ENCODE measurements around the gene SPACA7. TPM values are rescaled to one million over a fixed set of nuclear protein-coding genes. Genes with fewer than 3 reads are reported as not detected.

The SPACA7 gene
- total RNA-seq, 1 experiment from 2014 or later, result not detected

GRCh38 chr13:112466132-112467058 lies 90.2 kb downstream of the SPACA7 start:
- H3K9me3 Mint-ChIP-seq, result peaks cover 5 to 6% of the 10 kb centered on the region in 2 experiments; a peak in 2 of 5 replicates
- Histone ChIP-seq H3K18ac (ENCODE audit: insufficient read length, low read depth, low read length) (no peak overlapping the region), H2BK20ac (ENCODE audit: low read depth, low read length, poor library complexity, severe bottlenecking) (no peak overlapping the region), H3K23me2 (ENCODE audit: insufficient read length, low read depth, low read length, poor library complexity, severe bottlenecking) (no peaks in the 10 kb centered on the region), H3K4me2 (ENCODE audit: insufficient read depth, insufficient read length, low read length) (no peak overlapping the region), H3K56ac (ENCODE audit: insufficient read length, low read depth, low read length) (no peak overlapping the region), H2BK15ac (ENCODE audit: low read depth, low read length) (no peak overlapping the region), H3K9ac (ENCODE audit: extremely low read depth, insufficient read length, low read length) (no peak overlapping the region), H2AFZ (ENCODE audit: low read length) (no peak overlapping the region), H4K91ac (ENCODE audit: insufficient read length, low read depth, low read length) (no peak overlapping the region), H3K27me3 (ENCODE audit: insufficient read depth, low read length) (no peaks in the 10 kb centered on the region), H4K8ac (replicated peaks; ENCODE audit: insufficient read length, low read depth, low read length) (no peak overlapping the region), H3K79me1 (ENCODE audit: insufficient read depth, low read depth, low read length, poor library complexity, severe bottlenecking) (no peaks in the 10 kb centered on the region), H3K4ac (ENCODE audit: low read depth, low read length) (no peak overlapping the region), H2BK5ac (ENCODE audit: insufficient read length, low read length) (no peak overlapping the region), H3K23ac (ENCODE audit: insufficient read length, low read depth, low read length) (no peak overlapping the region), H4K5ac (ENCODE audit: insufficient read length, low read depth, low read length) (no peak overlapping the region), H3T11ph (ENCODE audit: low read length) (no peak overlapping the region), H3K14ac (ENCODE audit: insufficient read depth, low read length) (no peak overlapping the region), H3K9me3 (ENCODE audit: control insufficient read depth, low read depth, low read length) (no peaks in the 10 kb centered on the region), H3K4me1 (ENCODE audit: insufficient read depth, low read length) (no peaks in the 10 kb centered on the region), H2BK12ac (ENCODE audit: insufficient read length, low read depth, low read length) (no peak overlapping the region), H3K79me2 (ENCODE audit: insufficient read depth, low read length) (no peaks in the 10 kb centered on the region), H2AK5ac (ENCODE audit: insufficient read length, low read length) (no peak overlapping the region), H2BK120ac (ENCODE audit: low read depth, low read length, poor library complexity, severe bottlenecking) (no peak overlapping the region), H3K27ac (ENCODE audit: insufficient read length, low read depth, low read length) (no peak overlapping the region), H4K20me1 (ENCODE audit: control insufficient read depth, insufficient read depth, insufficient read length) (no peaks in the 10 kb centered on the region)
- H3K36me3 Mint-ChIP-seq (ENCODE audit: insufficient read depth in 1 of 3, low read depth in 3 of 3), result peaks cover 0 to 2% (median 0%) of the 10 kb centered on the region in 3 experiments; a peak in 2 of 7 replicates
- peaks cover 5% of the 10 kb centered on the region for H3K27me3 Mint-ChIP-seq (ENCODE audit: low read depth)
- no peak for DNase-seq
- H3K4me3 Mint-ChIP-seq, result no peak overlapping the region
- no CpG with 5 or more reads among the region's 40 CpGs for WGBS (ENCODE audit: extremely low coverage, insufficient read length, low lambda C conversion rate)
- no peak overlapping the region for H3K27ac Mint-ChIP-seq
- H3K4me1 Mint-ChIP-seq, result no peaks in the 10 kb centered on the region
- TF ChIP-seq CTCF (conservative IDR thresholded peaks at IDR 0.05), result no peak
